ENCODE measurements around the gene TMEM8B.

The TMEM8B gene

GRCh38 chr9:35905051-35905781 is 76.2 kb downstream of the TMEM8B start:
- TF ChIP-seq, protein P1, sequence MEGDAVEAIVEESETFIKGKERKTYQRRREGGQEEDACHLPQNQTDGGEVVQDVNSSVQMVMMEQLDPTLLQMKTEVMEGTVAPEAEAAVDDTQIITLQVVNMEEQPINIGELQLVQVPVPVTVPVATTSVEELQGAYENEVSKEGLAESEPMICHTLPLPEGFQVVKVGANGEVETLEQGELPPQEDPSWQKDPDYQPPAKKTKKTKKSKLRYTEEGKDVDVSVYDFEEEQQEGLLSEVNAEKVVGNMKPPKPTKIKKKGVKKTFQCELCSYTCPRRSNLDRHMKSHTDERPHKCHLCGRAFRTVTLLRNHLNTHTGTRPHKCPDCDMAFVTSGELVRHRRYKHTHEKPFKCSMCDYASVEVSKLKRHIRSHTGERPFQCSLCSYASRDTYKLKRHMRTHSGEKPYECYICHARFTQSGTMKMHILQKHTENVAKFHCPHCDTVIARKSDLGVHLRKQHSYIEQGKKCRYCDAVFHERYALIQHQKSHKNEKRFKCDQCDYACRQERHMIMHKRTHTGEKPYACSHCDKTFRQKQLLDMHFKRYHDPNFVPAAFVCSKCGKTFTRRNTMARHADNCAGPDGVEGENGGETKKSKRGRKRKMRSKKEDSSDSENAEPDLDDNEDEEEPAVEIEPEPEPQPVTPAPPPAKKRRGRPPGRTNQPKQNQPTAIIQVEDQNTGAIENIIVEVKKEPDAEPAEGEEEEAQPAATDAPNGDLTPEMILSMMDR (IDR thresholded peaks at IDR 0.05; ENCODE audit: low read depth, low read length): no peak
- no peak for DNase-seq (ENCODE audit: extremely low read depth, low read depth)

DNA sequence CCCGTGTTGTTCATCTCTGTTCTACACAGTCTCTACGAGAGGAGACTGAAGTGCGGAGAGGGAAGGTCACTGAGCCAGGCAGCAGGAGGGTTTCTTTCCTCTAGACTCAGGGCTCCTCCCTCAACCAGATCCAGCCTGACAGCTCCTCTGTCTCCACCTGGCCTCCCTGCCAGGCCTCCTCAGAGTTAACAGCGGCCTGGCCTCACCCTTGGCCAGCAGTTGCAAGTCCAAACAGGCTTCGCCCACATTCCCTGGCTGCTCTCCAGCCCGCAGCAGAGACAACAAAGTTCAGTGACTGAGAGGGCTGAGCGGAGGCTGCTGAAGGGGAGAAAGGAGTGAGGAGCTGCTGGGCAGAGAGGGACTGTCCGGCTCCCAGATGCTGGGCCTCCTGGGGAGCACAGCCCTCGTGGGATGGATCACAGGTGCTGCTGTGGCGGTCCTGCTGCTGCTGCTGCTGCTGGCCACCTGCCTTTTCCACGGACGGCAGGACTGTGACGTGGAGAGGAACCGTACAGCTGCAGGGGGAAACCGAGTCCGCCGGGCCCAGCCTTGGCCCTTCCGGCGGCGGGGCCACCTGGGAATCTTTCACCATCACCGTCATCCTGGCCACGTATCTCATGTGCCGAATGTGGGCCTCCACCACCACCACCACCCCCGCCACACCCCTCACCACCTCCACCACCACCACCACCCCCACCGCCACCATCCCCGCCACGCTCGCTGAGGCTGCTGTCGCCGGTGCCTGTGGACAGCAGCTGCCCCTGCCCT is 77.1 kb downstream of the TMEM8B start, which contains the start of gene HRCT1:
Gene HRCT1, plus strand, starts transcription at position 291 of the 768 bp plus-strand sequence. Its CDS starts 86 bp downstream, at position 377.
- DNase-seq (ENCODE audit: extremely low read depth, low read depth): peak; percentile 81
- TF ChIP-seq, protein P1 (IDR thresholded peaks at IDR 0.05; ENCODE audit: low read depth, low read length): no peak

DNA sequence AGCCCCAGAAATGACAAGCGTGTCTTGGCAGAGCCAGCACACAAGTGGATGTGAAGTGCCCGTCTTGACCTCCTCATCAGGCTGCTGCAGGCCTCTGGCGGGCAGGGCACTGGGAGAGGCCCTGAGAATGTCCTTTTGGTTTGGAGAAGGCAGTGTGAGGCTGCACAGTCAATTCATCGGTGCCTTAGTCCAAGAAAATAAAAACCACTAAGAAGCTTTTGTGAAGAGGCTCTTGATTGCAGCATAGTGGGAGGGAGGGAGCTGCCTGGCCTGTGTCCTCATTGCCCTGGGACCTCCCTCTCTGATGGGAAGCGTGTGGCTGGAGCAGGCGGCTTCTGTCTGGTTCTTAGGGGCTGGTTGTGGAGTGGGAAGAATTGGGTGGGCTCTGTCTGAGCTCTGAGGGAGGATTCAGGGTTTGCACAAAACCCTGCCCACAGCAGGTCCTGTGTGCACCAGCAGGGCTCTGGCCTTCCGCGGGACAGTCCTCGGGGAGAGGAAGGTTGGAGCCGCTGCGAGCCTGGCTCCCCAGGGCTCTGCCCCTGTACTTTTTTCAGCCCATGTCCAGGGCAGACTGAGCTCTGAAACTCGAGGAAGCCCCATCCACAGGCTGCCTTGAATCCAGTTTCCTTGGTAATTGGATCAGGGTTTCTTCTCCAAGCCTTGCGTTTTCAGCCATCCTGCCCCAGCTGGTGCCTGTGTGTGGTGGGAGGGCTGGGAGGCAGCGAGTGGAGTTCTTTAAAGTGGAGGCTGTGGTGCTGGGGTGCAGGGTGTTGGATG is 78.1 kb downstream of the TMEM8B start:
- TF ChIP-seq, protein P1 (IDR thresholded peaks at IDR 0.05; ENCODE audit: low read depth, low read length): no peak
- peak; percentile 72 for DNase-seq (ENCODE audit: extremely low read depth, low read depth)

DNA sequence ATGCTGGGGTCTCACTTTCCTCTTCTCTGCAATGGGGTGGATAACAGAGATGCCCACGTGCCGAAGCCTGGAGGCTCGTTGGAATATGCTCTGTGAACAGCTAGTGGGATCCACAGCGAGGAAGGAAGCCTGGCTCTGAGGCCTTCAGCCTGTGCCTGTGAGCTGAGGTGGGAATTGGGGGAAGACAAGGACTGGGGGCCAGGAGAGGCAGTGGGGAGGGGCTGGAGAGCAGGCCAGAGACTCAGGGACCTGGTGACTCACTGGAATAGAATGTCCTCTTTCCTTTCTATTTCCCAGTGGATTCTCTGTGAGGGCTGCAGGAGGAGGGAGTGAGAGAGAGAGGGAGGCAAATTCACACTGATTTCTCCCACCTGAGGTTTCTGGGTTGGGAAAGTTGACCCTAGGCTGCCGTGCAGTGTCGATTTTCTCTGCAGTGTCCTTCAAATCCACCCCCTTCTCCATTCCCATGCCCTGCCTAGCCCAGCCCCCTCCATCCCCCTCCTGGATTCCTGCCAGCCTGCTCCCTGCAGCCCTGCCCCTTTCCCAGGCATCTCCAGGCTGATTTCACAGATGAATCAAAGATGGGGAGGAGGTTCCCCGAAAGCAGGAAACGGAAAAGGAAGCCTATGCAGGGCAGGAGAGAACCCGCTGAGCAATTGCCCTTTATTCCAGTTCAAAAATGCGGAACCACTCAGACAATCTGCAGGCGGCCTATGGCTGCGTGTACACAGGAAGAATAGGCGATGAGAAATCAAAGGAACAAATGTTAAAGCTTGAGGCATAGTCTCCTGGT is 78.9 kb downstream of the TMEM8B start:
- TF ChIP-seq, protein P1 (IDR thresholded peaks at IDR 0.05; ENCODE audit: low read depth, low read length): no peak
- DNase-seq (ENCODE audit: extremely low read depth, low read depth): peak; percentile 58

GRCh38 chr9:35908504-35909125 is 79.6 kb downstream of the TMEM8B start:
- TF ChIP-seq, protein P1 (IDR thresholded peaks at IDR 0.05; ENCODE audit: low read depth, low read length): no peak
- DNase-seq (ENCODE audit: extremely low read depth, low read depth): no peak

GRCh38 chr9:35909274-35909673 is 80.2 kb downstream of the TMEM8B start, which contains the start of gene SPAAR:
SPAAR (plus strand) TSS chr9:35909490; CDS start chr9:35910464, 974 bp downstream.
- TF ChIP-seq, protein P1 (IDR thresholded peaks at IDR 0.05; ENCODE audit: low read depth, low read length): no peak
- no peak for DNase-seq (ENCODE audit: extremely low read depth, low read depth)

Data from AG09319 (cell line).